ENCODE measurements around the gene SIGLEC7.

GRCh38 chr19:51108805-51109146 lies 33.3 kb upstream of the SIGLEC7 start:
- TF ChIP-seq CTCF (IDR thresholded peaks at IDR 0.05 in 8 of 11, conservative IDR thresholded peaks at IDR 0.05 in 3 of 11) (peak in 1 of 11 experiments; percentile 25), POLR2AphosphoS5 (IDR thresholded peaks at IDR 0.05) (no peak), POLR2A (IDR thresholded peaks at IDR 0.05) (no peak)

All from spleen (tissue), 7 donors.